ENCODE data around the gene RBM19. TPM values are rescaled to one million over a fixed set of nuclear protein-coding genes. Genes with fewer than 3 reads are reported as not detected.

RBM19 gene
- polyA plus RNA-seq, 1 donor from 2014 or later: 16.5 TPM

DNA sequence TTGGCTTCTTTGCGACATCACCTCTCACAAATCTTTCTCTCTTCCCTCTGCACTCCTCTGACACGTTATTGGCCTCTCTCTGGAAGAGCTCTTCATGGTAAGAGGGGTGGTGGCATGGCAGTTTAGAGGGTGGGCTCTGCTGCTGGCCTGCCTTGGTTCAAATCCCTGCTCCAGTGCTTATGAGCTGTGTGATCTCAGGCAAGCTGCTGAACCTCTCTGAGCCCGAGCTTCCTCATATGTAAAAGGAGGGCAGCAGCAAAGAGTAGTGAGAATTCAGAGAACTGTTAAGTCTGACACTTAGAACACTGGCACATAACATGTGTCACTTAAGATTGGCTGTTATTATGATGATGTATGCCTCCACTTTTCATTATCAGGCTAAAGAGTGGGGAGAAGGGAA is 118.3 kb downstream of the RBM19 start:
- Mint-ChIP-seq H3K9me3 (no peaks in the 10 kb centered on the region), H3K27ac (no peak overlapping the region), H3K27me3 (no peaks in the 10 kb centered on the region), H3K4me1 (peaks cover 0 to 1% (median 0%) of the 10 kb centered on the region in 3 donors), H3K4me3 (no peak overlapping the region), H3K36me3 (peaks cover 12% of the 10 kb centered on the region)

DNA sequence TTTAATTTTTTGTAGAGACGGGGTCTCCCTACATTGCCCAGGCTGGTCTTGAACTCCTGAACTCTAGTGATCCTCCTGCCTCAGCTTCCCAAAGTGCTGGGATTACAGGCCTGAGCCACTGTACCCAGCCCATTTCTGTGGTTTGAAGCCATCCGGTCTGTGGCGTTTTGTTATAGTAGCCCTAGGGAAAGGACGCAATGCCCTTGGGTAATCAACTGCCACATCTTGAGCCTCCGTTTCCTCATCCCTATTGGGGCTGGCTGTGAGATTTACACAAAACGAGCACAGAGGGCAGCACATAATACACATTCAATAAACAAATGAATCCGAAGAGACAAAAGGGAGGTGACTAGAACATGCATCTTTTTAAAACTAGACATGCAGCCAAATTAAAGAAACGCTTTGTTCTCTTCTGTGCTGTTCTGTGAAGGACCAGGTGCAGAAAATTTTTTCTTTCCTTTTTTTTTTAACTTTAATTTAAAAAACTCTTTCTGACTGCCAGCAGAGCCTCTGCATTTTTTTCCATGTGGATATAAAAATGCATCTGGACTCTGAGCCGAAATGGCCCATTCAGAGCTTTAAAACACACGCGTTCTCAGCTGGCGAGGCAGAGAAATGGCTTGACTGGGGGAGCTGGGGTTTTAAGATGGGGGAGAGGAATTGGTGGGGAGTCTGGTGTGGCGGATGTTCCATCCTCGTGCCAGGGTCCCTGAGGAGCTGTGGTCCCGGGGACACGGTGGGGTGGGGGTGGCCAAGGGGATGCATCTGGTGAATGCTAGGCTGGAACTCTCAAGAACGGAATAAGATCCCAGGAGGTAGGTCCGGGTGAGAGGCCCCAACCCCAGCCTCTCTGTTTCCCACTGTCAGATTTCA is 119.0 kb downstream of the RBM19 start:
- Mint-ChIP-seq H3K4me1 (peaks cover 0 to 4% (median 0%) of the 10 kb centered on the region in 3 donors), H3K36me3 (peaks cover 12% of the 10 kb centered on the region), H3K9me3 (no peaks in the 10 kb centered on the region), H3K4me3 (no peak overlapping the region), H3K27me3 (no peaks in the 10 kb centered on the region), H3K27ac (no peak overlapping the region)

DNA sequence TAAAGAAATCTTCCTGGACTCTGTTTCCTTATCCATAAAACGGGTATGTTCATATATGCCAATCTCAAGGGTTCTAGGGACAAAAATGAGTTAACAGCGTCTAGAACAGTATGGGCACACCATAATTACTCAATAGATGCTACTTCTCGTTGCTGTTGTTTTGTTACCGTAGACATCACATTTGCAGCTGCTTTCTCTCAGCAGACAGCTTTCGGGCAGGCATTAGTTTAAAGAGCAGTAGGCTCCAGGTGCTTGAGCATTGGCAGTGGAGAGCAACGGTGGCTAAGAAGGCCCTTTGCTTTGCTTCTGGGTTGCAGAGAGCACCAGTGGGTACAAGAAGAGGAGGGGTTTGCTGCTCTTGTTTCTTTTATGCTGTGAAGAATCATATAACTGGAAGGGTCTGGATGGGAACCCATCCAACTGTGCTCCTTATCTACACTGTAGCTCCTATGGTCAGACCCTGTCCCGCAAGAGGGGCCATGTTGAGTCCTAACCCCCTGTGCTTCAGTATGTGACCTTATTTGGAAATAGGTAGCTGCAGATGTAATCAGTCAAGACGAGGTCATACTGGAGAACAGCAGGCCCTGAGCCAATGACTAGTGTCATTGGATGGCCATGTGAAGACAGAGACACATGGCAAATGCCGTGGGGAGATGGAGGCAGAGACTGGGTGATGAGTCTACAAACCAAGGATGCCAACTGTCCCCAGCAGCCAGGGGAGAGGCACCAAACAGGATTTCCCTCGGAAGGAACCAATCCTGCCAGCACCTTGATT is 120.0 kb downstream of the RBM19 start:
- no peak overlapping the region for H3K4me3 Mint-ChIP-seq
- peaks cover 0 to 4% (median 0%) of the 10 kb centered on the region in 3 donors for H3K4me1 Mint-ChIP-seq
- peaks cover 13% of the 10 kb centered on the region for H3K36me3 Mint-ChIP-seq
- H3K27me3 Mint-ChIP-seq: no peaks in the 10 kb centered on the region
- H3K9me3 Mint-ChIP-seq: no peaks in the 10 kb centered on the region
- no peak overlapping the region for H3K27ac Mint-ChIP-seq

DNA sequence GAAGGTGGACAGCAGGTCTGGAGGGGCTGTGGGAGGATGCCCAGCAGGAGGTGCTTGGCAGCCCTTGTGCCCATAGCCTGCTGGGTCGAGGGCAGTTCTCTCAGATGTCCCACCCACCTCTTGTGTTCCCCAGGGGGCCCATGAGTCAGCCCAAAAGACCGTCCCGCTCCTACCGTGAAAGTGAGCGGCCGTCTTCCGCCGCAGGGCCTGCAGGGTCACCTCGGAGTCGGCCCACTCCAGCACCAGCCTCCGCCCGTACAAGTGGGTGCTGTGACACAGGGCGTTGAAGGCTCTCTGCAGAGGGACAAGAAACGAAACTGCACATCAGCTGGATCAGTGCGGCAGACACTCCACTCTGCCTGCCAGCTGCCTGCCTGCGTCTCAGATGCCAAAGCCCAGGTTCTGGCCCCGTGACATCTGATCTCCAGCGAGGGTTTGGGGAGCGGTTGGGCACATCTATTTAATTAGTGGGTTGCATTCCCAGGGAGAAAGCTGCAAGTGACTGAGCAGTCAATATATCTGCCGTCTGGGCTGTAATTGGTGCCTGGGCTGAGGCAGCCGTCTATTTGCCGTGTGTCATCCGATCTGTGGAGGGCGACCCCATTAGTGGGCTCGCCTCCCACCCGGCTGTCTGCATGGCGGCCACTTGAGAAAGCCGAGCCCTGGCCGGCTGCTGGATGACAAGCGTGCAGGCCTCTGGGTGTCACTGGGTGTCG is 121.5 kb downstream of the RBM19 start:
- peaks cover 16% of the 10 kb centered on the region for H3K36me3 Mint-ChIP-seq
- H3K4me1 Mint-ChIP-seq: peaks cover 0 to 4% (median 0%) of the 10 kb centered on the region in 3 donors
- no peak overlapping the region for H3K27ac Mint-ChIP-seq
- H3K27me3 Mint-ChIP-seq: no peaks in the 10 kb centered on the region
- H3K4me3 Mint-ChIP-seq: no peak overlapping the region
- no peaks in the 10 kb centered on the region for H3K9me3 Mint-ChIP-seq

DNA sequence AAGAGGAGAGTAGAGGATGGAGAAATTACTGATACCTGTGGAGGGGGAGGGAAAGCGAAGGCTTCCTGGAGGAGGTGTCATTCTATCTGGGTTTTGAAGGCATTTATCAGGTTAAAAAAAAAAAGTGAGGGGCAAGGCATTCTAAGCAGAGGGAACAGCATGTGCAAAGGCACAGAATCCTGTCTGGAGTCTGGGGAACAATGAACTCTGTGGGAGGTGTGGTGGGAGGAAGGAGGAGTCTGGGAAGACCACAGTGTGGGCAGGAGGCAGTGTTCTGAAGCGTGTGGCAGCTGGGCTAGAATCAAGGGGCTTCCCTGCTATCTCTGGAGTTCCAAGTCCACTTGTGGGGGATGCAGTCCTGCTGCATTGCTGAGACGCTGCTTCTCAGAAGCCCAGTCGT is 123.4 kb downstream of the RBM19 start:
- H3K27ac Mint-ChIP-seq: no peak overlapping the region
- peaks cover 13% of the 10 kb centered on the region for H3K36me3 Mint-ChIP-seq
- H3K9me3 Mint-ChIP-seq: no peaks in the 10 kb centered on the region
- peaks cover 0 to 3% (median 0%) of the 10 kb centered on the region in 3 donors for H3K4me1 Mint-ChIP-seq
- no peaks in the 10 kb centered on the region for H3K27me3 Mint-ChIP-seq
- no peak overlapping the region for H3K4me3 Mint-ChIP-seq

DNA sequence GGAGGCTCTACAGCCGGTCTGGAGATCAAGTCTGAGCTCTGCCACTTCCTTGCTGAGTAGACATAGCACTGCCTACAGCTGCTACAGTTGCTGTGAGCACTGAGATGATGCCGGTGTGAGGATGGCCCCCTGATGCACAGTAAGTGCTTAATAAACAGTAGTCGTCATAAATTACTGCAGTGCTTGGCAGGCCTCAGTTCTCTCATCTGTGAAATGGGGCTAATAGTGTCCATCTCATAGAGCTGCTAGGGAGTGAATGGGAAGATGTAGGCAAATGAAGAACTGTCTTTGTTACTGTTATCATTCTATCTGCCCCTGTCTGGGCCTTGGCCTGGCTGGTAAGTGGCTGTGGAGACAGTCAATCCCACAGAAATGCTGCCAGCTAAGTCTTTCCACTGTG is 124.3 kb downstream of the RBM19 start:
- Mint-ChIP-seq H3K27me3 (no peaks in the 10 kb centered on the region), H3K4me3 (no peak overlapping the region), H3K27ac (no peak overlapping the region), H3K36me3 (peaks cover 10% of the 10 kb centered on the region), H3K9me3 (no peaks in the 10 kb centered on the region), H3K4me1 (peaks cover 0 to 3% (median 0%) of the 10 kb centered on the region in 3 donors)

DNA sequence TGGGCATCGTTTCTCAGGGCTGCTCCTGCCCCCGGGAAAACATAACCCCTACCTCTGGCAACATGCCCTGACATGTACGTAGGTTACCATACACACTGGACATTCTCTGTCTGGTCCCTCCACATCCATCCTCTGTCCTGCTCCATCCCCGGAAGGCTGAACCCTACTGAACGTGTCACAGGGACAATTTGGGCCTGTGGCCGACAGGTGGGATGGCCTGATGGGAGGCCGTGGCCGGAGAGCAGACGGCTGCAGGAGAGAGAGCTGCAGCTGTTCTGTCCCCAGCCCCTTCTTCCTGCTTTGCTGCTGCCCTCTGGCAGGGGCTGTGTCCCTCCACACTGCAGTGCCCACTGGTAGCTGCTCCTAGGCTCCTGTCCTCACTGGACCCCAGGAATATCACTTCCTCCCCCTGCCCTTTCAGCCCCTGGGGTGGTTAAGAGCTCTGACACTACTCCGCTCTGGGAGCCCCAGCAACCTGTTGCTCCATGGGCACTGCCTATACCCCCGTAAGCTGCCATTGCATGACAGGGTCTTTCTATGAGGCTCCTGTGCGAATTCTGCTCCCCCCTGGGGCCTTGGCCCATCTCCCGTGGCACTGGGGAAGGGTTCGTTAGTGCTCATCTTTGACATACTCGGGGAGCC is 125.6 kb downstream of the RBM19 start:
- Mint-ChIP-seq H3K4me3 (no peak overlapping the region), H3K27ac (no peak overlapping the region), H3K27me3 (no peaks in the 10 kb centered on the region), H3K9me3 (no peaks in the 10 kb centered on the region), H3K36me3 (peaks cover 4% of the 10 kb centered on the region), H3K4me1 (peaks cover 0 to 3% (median 0%) of the 10 kb centered on the region in 3 donors)

DNA sequence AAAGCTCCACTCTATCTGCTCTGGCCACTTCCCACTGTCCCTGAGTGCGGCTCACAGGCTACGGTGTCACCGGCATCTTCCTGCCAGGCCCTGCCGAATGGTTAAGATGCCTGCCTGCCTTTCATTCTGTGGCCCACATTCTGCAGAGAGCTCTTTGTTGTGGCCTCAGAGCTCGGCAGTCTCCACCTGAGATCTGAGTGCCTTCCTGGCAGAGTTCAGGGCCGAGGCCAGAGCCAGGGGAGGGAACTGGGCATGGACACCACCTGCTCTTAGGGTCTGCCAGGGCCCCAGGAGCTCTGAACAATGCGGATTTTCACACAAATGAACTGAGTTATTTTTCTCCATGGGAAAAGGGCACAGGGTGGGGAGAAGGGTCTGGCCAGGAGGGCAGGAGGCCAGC is 127.2 kb downstream of the RBM19 start:
- Mint-ChIP-seq H3K27me3 (no peaks in the 10 kb centered on the region), H3K9me3 (no peaks in the 10 kb centered on the region), H3K4me3 (no peak overlapping the region), H3K36me3 (peaks cover 7% of the 10 kb centered on the region), H3K27ac (no peak overlapping the region), H3K4me1 (peaks cover 0 to 4% (median 0%) of the 10 kb centered on the region in 3 donors)

DNA sequence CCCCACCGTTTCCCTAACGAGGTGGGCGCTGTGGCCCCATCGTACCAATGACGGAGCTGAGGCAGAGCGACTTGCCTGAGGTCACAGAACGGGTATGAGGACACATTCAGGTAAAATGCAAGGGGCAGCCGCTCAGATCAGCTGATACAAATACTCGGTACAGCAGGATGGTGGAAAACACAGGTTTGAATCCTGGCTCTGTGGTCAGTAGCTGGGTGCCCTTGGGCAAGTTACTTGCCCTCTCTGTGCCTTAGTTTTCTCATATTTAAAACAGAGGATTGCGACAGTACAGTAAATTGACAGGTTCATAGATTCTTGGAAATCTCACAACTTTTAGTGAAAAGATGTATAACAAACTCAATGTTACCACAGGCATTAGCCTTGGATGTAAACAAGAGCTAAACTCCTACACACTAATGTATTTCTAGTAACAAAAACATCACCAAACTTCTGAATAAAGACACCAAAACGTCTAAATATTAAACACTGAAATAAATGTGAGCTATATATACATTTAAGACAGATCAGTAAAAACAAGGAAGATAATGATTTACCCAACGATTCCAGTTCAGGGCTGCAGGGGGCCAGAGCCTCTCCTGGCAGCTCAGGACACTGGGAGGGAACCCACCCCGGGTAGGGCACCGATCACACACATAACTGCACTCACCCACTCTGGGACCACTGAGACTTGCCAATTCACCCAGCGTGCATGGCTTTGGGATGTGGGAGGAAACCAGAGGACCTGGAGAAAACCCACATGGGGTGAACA is 128.4 kb downstream of the RBM19 start:
- Mint-ChIP-seq H3K4me3 (no peak overlapping the region), H3K4me1 (peaks cover 4 to 6% (median 5%) of the 10 kb centered on the region in 3 donors), H3K9me3 (no peaks in the 10 kb centered on the region), H3K27ac (no peak overlapping the region), H3K27me3 (no peaks in the 10 kb centered on the region), H3K36me3 (peaks cover 7% of the 10 kb centered on the region)

DNA sequence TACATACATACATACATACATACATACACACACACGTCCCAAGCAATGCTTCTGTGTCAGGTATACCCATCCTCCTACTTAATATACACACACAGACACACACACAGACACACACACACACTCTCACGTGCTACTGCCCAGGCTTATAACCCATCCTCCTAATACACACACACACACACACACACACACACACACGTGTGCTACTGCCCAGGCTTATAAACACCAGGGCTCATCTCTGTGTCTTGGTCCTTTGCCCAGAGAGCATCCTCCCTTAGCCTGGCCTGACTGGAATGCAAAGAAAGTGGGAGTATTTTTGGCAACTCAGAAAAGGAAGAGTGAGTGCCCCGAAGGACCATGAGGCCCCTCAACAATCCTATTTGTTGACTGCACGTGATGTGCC is 129.0 kb downstream of the RBM19 start:
- H3K27ac Mint-ChIP-seq: no peak overlapping the region
- no peak overlapping the region for H3K4me3 Mint-ChIP-seq
- H3K36me3 Mint-ChIP-seq: peaks cover 7% of the 10 kb centered on the region

DNA sequence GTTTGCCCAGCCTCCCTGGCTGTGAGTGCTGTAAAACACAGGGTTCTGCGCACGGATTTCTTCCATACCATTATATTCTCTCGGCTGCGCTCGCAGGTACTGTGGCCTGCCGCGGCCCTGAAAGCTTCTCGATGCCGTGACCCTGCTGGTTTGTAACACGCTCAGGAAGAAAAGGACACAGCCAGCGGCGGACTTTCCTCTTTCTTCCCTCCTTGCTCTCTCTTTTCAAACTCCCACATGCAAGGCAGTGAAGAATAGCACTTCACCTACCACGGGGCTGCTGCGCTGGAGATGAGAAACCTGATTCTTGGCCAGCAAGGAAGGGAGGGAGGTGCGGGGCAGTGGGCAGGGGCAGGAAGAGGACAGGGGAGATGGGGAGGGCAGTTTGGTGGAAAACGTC is 130.2 kb downstream of the RBM19 start:
- no peaks in the 10 kb centered on the region for H3K27me3 Mint-ChIP-seq
- H3K4me1 Mint-ChIP-seq: peaks cover 3 to 6% (median 4%) of the 10 kb centered on the region in 3 donors
- no peak overlapping the region for H3K27ac Mint-ChIP-seq
- no peak overlapping the region for H3K4me3 Mint-ChIP-seq
- no peaks in the 10 kb centered on the region for H3K9me3 Mint-ChIP-seq
- peaks cover 6% of the 10 kb centered on the region for H3K36me3 Mint-ChIP-seq

More for the DNA sequence above, 129.0 kb downstream of the RBM19 start:
- H3K9me3 Mint-ChIP-seq: no peaks in the 10 kb centered on the region
- H3K4me1 Mint-ChIP-seq: peaks cover 3 to 6% (median 4%) of the 10 kb centered on the region in 3 donors
- H3K27me3 Mint-ChIP-seq: no peaks in the 10 kb centered on the region

DNA sequence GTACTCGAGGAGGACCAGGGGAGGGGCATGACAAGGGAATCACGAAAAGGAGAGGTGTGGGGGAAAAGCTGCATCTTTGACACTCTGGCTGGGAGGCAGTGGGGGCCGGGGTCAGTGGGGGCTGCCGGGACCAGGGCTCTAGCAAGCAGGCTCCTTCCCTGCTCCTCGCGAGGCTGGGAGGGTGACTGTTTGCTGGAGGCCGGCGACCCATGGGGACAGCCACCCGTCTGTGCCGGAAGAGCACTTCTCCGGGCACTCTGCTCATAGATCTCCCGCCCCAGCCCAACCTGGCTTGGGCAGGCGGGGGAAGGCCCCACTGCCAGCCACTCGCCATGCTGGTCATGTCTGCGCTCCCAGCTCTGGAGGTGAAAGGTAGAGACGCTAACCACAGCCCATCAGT is 130.7 kb downstream of the RBM19 start:
- no peaks in the 10 kb centered on the region for H3K9me3 Mint-ChIP-seq
- no peaks in the 10 kb centered on the region for H3K27me3 Mint-ChIP-seq
- no peak overlapping the region for H3K4me3 Mint-ChIP-seq
- peaks cover 3 to 6% (median 4%) of the 10 kb centered on the region in 3 donors for H3K4me1 Mint-ChIP-seq
- no peak overlapping the region for H3K27ac Mint-ChIP-seq
- H3K36me3 Mint-ChIP-seq: peaks cover 4% of the 10 kb centered on the region

DNA sequence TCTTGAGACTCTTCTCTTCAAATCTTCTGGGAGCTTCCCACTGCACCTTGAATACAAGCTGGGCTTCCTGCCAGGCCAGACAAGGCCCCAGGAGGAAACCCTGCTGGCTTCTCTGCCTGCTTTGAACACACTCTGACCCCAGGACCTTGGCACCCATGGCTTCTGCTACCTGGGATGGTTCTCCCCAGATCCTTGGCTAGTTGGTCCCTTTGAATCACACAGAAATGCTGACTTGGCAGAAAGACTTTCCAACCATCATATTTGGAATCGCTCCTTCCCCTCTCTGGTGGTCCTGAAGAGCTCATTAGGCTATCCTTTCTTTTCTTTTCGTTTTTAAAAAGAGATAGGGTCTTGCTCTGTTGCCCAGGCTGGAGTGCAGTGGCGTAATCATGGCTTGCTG is 132.7 kb downstream of the RBM19 start:
- H3K4me1 Mint-ChIP-seq: peaks cover 3 to 6% (median 4%) of the 10 kb centered on the region in 3 donors
- no peaks in the 10 kb centered on the region for H3K9me3 Mint-ChIP-seq
- no peak overlapping the region for H3K4me3 Mint-ChIP-seq
- H3K27me3 Mint-ChIP-seq: no peaks in the 10 kb centered on the region
- no peak overlapping the region for H3K27ac Mint-ChIP-seq
- H3K36me3 Mint-ChIP-seq: peaks cover 3% of the 10 kb centered on the region

DNA sequence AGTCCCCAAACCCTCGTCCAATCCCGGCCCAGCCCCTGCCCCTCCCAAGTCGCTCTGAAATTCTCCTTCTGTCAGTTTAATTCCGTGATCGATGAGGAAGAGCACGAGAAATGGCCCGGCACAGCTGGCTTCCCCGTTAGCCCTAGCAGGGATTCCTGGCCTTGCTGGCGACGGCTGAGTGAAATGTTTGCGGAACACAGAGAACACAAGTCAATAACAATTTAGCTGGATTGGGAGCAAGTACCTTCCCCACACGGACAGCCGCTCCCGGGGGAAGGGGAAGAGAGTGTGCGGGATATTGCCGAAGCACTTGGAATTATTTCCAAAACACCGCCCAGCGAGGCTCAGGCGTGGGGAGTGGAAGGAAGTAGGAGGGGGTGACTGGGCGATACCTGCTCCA is 134.6 kb downstream of the RBM19 start:
- H3K4me1 Mint-ChIP-seq: peaks cover 3 to 6% (median 4%) of the 10 kb centered on the region in 3 donors
- peaks cover 4% of the 10 kb centered on the region for H3K36me3 Mint-ChIP-seq
- H3K27ac Mint-ChIP-seq: no peak overlapping the region
- H3K27me3 Mint-ChIP-seq: no peaks in the 10 kb centered on the region
- H3K9me3 Mint-ChIP-seq: no peaks in the 10 kb centered on the region
- H3K4me3 Mint-ChIP-seq: no peak overlapping the region

Data from IgD-negative memory B cell (primary cell).